HTR-8/SVneo (cell line): ENCODE data around the gene DDX23.
"Not testable (repeated sequence)": the region's sequence is repeated elsewhere in the genome, so short reads cannot be mapped to it uniquely, and the experiment has no call there.

Experiments used
- DNase-seq: peaks from one replicate; pipeline ENCODE4 v3.0.0; 2011; ENCODE audit warnings: low spot score, mixed read lengths; ENCODE audit not compliant: insufficient read length
- FAIRE-seq: peaks from 2 replicates; lab custom pipeline; 2011; peaks lifted over from hg19 to GRCh38; lab: Jason Lieb, UNC

The DDX23 gene

GRCh38 chr12:48851883-48852733, at the start of gene DDX23:
Gene DDX23 (minus strand): TSS chr12:48852163. CDS start chr12:48845782, 6,381 bp downstream.
- peak; percentile 66 for FAIRE-seq
- peak; percentile 97 for DNase-seq

GRCh38 chr12:48901278-48901677, 49.3 kb upstream of the DDX23 start:
- DNase-seq, result no peak
- no peak for FAIRE-seq

DNA sequence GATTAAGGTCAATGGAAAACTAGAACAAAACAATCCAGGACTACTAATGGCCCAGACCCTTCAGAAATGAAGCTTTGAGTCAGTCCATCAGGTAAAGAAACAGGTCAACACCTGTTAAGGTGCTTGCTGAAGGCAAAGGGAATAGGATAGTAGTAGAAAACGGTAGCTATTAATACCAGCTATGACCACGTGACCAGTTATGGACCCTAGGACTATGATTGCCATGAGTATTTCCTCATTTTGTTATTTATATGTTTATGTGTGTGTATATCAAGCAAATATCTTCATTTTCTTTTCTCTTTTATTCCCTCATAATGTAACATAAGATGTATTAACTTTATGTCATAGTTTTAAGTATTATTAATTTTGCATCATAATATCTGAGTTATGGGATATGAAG, 47.7 kb upstream of the DDX23 start:
- DNase-seq, result no peak
- FAIRE-seq, result no peak

DNA sequence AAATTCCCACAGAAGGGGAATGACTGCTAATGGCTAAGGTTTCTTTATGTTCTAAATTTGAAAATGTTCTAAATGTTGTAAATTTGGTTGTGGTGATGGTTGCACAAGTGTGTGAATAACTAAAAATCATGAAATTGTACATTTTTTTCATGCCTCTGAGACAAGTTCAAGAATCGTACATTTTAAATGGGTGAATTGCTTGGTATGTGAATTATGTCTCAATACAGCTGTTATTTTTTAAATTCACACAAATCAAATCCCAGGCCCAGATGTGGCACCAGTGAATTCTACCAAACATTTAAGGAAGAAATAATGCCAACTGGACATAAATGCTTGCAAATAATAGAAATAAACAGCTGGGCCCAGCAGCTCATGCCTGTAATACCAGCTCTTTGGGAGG, 42.3 kb upstream of the DDX23 start:
- FAIRE-seq (no peak), DNase-seq (no peak)

GRCh38 chr12:48890657-48891418, 38.9 kb upstream of the DDX23 start:
- FAIRE-seq, result no peak
- peak; percentile 82 for DNase-seq

GRCh38 chr12:48889679-48890078, 37.7 kb upstream of the DDX23 start:
- FAIRE-seq, result no peak
- DNase-seq, result no peak

DNA sequence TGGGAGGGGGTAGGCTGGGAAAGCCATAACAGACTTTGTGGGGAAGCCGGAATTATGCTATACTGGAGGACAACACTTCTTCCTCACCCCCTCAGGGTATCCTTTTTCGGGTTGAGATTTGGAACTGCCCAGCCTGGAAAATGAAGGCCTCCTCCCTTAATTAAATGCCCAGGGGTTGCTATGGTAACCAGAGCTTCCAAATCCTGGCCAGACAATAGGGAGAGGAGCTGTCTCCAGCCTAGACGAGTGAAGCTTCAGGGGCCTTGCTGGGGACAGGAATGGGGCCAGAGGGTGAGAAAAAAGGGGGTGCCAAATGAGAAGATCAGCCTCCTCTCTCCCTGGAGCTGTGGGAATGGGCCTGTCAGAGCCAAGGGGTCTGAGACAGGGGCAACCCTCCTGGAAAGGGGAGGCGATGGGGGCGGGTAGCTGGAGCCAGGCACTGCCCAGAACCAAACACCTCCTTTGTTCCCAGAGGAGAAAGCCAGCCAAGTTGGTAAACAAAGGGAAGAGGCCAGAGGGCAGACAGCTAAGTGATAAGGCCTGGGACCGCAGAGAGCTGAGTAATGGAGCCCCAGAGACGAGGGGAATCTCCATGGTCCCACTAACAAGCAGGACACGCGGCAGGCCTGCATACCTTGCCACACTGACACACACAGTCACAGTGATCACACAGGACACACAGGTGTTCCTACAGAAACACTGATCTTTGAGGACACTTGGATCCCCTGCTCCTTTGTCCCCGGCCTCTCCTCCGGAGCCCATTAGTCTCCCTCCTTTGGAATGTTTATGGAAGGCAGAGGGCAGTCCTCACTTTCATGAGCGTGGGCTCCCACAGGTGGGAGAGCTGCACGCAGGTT, 31.6 kb upstream of the DDX23 start:
- no peak for FAIRE-seq
- no peak for DNase-seq

- no peak for FAIRE-seq
- DNase-seq, result no peak
These were observed 31.0 kb upstream of the DDX23 start for GRCh38 chr12:48882972-48883304.

DNA sequence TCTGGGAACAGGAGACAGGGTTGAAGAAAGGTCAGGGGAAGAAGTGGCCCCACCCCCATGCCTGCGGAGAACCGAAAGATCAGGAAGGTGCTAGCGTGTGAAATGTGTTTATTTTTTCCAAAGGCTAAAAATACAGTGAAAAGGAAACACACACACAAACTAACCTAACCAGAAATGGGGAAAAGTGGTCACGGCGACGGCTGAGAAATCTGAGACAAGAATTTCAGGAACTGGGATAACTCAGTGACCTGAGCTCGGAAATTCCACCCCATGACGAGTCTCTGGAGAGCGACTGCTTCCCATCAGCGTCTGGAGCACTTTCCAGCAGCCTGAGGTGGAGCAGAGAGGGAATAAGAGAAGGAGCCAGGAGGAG, 30.3 kb upstream of the DDX23 start:
- FAIRE-seq (no peak), DNase-seq (no peak)

- DNase-seq (no peak), FAIRE-seq (no peak)
These were observed 29.8 kb upstream of the DDX23 start for GRCh38 chr12:48881686-48882314.

- DNase-seq (no peak), FAIRE-seq (no peak)
These were observed 28.7 kb upstream of the DDX23 start for GRCh38 chr12:48880647-48881046.

- FAIRE-seq (no peak), DNase-seq (no peak)
These were observed 26.6 kb upstream of the DDX23 start for GRCh38 chr12:48878548-48878947.

- FAIRE-seq, result no peak
These were observed 24.1 kb upstream of the DDX23 start for GRCh38 chr12:48875944-48876515.

GRCh38 chr12:48873534-48873933, 21.6 kb upstream of the DDX23 start:
- FAIRE-seq, DNase-seq: not testable (repeated sequence)

More at GRCh38 chr12:48875944-48876515, 24.1 kb upstream of the DDX23 start:
- DNase-seq, result no peak

GRCh38 chr12:48873096-48873495, 21.1 kb upstream of the DDX23 start:
- FAIRE-seq (no peak), DNase-seq (no peak)

- FAIRE-seq (no peak), DNase-seq (no peak)
These were observed 17.2 kb upstream of the DDX23 start for GRCh38 chr12:48869191-48869590.

DNA sequence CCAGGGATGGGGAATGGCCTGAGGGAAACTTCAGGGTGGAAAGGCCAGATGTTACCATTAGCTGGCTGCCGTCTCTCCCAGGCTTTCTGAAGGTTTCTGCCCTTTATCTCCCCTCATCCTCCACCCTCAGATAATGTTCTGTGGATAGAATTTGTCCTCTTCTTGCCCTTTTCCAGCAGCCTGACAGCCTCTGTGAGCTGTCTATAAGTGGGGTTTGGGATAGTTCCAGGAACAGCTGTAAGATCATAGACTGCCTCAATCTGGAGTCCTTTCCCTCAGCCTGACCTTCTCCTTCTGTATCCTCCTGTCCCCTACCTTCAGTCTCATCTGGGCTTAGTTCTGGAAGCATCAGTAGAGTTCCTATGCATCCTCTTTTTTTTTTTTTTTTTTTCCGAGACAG, 16.5 kb upstream of the DDX23 start:
- FAIRE-seq (no peak), DNase-seq (no peak)

GRCh38 chr12:48866052-48866711, 14.2 kb upstream of the DDX23 start:
- no peak for FAIRE-seq
- no peak for DNase-seq
